ENCODE data around the gene XIRP1. TPM values are rescaled to one million over a fixed set of nuclear protein-coding genes. Genes with fewer than 3 reads are reported as not detected.

The XIRP1 gene
- total and polyA plus RNA-seq, 2 experiments from 2014 or later = 136 to 315 TPM

DNA sequence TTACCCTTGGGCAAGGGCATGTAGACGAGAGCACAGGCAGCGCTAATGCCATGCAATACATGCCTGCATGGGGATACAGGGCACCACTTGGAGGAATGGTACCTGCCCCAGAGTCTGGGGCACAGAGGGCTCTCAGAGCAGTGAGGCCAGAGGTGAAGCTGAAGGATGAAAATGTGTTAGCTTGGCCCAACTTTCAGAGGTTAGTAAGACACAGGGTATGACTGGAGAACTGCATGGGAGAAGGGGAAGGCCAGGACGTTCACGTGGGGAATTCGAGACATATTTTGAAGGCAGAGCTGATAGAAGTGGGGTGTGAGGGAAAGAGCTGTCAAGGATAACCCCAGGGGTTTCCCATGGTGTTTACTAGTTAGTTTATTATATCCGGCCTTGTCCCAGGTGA is 58.6 kb downstream of the XIRP1 start:
- Histone ChIP-seq H3K27ac (no peak overlapping the region), H3K4me1 (ENCODE audit: low read depth) (no peaks in the 10 kb centered on the region), H3K9me3 (ENCODE audit: low read depth) (no peaks in the 10 kb centered on the region), H3K27me3 (no peaks in the 10 kb centered on the region), H3K4me3 (no peak overlapping the region), H3K36me3 (no peaks in the 10 kb centered on the region)
- TF ChIP-seq, protein P1, sequence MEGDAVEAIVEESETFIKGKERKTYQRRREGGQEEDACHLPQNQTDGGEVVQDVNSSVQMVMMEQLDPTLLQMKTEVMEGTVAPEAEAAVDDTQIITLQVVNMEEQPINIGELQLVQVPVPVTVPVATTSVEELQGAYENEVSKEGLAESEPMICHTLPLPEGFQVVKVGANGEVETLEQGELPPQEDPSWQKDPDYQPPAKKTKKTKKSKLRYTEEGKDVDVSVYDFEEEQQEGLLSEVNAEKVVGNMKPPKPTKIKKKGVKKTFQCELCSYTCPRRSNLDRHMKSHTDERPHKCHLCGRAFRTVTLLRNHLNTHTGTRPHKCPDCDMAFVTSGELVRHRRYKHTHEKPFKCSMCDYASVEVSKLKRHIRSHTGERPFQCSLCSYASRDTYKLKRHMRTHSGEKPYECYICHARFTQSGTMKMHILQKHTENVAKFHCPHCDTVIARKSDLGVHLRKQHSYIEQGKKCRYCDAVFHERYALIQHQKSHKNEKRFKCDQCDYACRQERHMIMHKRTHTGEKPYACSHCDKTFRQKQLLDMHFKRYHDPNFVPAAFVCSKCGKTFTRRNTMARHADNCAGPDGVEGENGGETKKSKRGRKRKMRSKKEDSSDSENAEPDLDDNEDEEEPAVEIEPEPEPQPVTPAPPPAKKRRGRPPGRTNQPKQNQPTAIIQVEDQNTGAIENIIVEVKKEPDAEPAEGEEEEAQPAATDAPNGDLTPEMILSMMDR (IDR thresholded peaks at IDR 0.05; ENCODE audit: low read depth, low read length) = no peak
- no peak for DNase-seq (ENCODE audit: low read depth in 1 of 2, low spot score in 1 of 2)

Other genes with a start within 250 kb of the XIRP1 start
- gene SCN11A, start 140.7 kb downstream of the XIRP1 start, total RNA-seq = 0.28 and 0.60 TPM in 2 replicates
- gene SCN11A, start 140.7 kb downstream of the XIRP1 start, polyA plus RNA-seq = 0.47 and 0.51 TPM in 2 replicates
- 25.9 and 31.5 TPM in 2 replicates for gene WDR48, start 140.6 kb downstream of the XIRP1 start, total RNA-seq
- gene WDR48, start 140.6 kb downstream of the XIRP1 start, polyA plus RNA-seq = 43.2 and 56.4 TPM in 2 replicates
- 128 and 135 TPM in 2 replicates for gene GORASP1, start 85.0 kb downstream of the XIRP1 start, total RNA-seq
- 69.3 and 70.3 TPM in 2 replicates for gene GORASP1, start 85.0 kb downstream of the XIRP1 start, polyA plus RNA-seq
- 2.7 and 3.1 TPM in 2 replicates for gene TTC21A, start 84.9 kb downstream of the XIRP1 start, total RNA-seq
- gene TTC21A, start 84.9 kb downstream of the XIRP1 start, polyA plus RNA-seq = 2.9 and 4.2 TPM in 2 replicates
- 11.0 and 13.6 TPM in 2 replicates for gene CSRNP1, start 39.0 kb downstream of the XIRP1 start, total RNA-seq
- gene CSRNP1, start 39.0 kb downstream of the XIRP1 start, polyA plus RNA-seq = 9.6 and 11.7 TPM in 2 replicates
- 0.48 and 0.56 TPM in 2 replicates for gene CX3CR1, start 87.4 kb upstream of the XIRP1 start, total RNA-seq
- gene CX3CR1, start 87.4 kb upstream of the XIRP1 start, polyA plus RNA-seq = 1.4 and 2.6 TPM in 2 replicates
- gene CCR8, start 137.1 kb upstream of the XIRP1 start, total RNA-seq = not detected in 2 replicates
- gene CCR8, start 137.1 kb upstream of the XIRP1 start, polyA plus RNA-seq = not detected in 2 replicates
- 29.6 and 31.0 TPM in 2 replicates for gene SLC25A38, start 190.8 kb upstream of the XIRP1 start, total RNA-seq
- gene SLC25A38, start 190.8 kb upstream of the XIRP1 start, polyA plus RNA-seq = 21.3 and 29.1 TPM in 2 replicates
- 1,073 and 1,090 TPM in 2 replicates for gene RPSA, start 214.1 kb upstream of the XIRP1 start, total RNA-seq
- 329 and 344 TPM in 2 replicates for gene RPSA, start 214.1 kb upstream of the XIRP1 start, polyA plus RNA-seq

Measured in cardiac muscle cell (in vitro differentiated cells and primary cell).